GM12878 (cell line): ENCODE measurements around the gene RPGRIP1L. TPM values are rescaled to one million over a fixed set of nuclear protein-coding genes. Genes with fewer than 3 reads are reported as not detected.

Experiments
- ATAC-seq: fragments of 200-7000 bp; cut with Tn5 transposase; 3 replicates; pipeline ENCODE4 v1.9.1; 2020; ENCODE audit warnings: mild to moderate bottlenecking, moderate library complexity
- BruUV-seq: library from RNA; stranded (reverse); fragments of 400-500 nt; replicated peaks from 2 replicates; lab custom pipeline; 2021; lab: Mats Ljungman, UMichigan
- CTCF ChIA-PET: fragments of 300-600 bp; sonication (Branson Sonifier 250); formaldehyde crosslinking; extraction: SDS; loops from one replicate; lab custom pipeline; 2021; ENCODE audit warnings: inconsistent platforms; lab: Yijun Ruan, JAX
- POLR2A ChIA-PET: fragments of 350-600 bp; formaldehyde crosslinking; extraction: SDS; loops from one replicate; lab custom pipeline; 2021; ENCODE audit warnings: inconsistent platforms; lab: Charles Lee
- RAD21 ChIA-PET: fragments of 300-600 bp; sonication (Branson Sonifier 250); formaldehyde crosslinking; loops from one replicate; lab custom pipeline; 2023; ENCODE audit warnings: antibody characterized with exemption; ENCODE audit not compliant: unreplicated experiment; lab: Charles Lee
- SMC1A ChIA-PET: fragments of 300-600 bp; sonication (Branson Sonifier 250); formaldehyde crosslinking; loops from one replicate; lab custom pipeline; 2023; ENCODE audit not compliant: unreplicated experiment, uncharacterized antibody; lab: Charles Lee
- DNase-seq: peaks from one replicate; pipeline ENCODE4 v3.0.0-alpha.2; 2011; ENCODE audit warnings: low read depth, low spot score
- FAIRE-seq: peaks from 3 replicates; lab custom pipeline; 2011; peaks lifted over from hg19 to GRCh38; lab: Jason Lieb, UNC
- H2AFZ ChIP-seq: 2 replicates; pipeline ENCODE4 v1.6.0; 2011; ENCODE audit warnings: low read depth, low read length, control low read depth; ENCODE audit not compliant: control insufficient read depth
- H3K27ac ChIP-seq: 2 replicates; pipeline ENCODE4 v1.5.1; 2011; ENCODE audit warnings: control low read depth; ENCODE audit not compliant: control insufficient read depth, insufficient read depth
- H3K27me3 ChIP-seq, 2 experiments: replicated peaks in 1 of 2; 2 replicates each; pipeline versions ENCODE4 v1.6.0 to v1.6.1; 2011; ENCODE audit warnings: low read length in 1 of 2; ENCODE audit not compliant: control insufficient read depth in 2 of 2, insufficient read depth in 2 of 2
- H3K36me3 ChIP-seq, 2 experiments: 2 replicates each; pipeline ENCODE4 v1.5.1; 2011; ENCODE audit warnings: low read length in 1 of 2; ENCODE audit not compliant: control insufficient read depth in 2 of 2, insufficient read depth in 2 of 2
- H3K4me1 ChIP-seq: 2 replicates; pipeline ENCODE4 v1.6.1; 2011; ENCODE audit warnings: mild to moderate bottlenecking, low read length, moderate library complexity, mixed read lengths; ENCODE audit not compliant: control insufficient read depth, insufficient read depth
- H3K4me2 ChIP-seq: 2 replicates; pipeline ENCODE4 v1.6.0; 2011; ENCODE audit warnings: control low read depth; ENCODE audit not compliant: control insufficient read depth, insufficient read depth
- H3K4me3 ChIP-seq: fragments of 200-600 bp; sonication (generic); 2 replicates; pipeline ENCODE4 v1.5.1; 2016
- H3K79me2 ChIP-seq: 2 replicates; pipeline ENCODE4 v1.6.0; 2011; ENCODE audit warnings: low read length; ENCODE audit not compliant: control insufficient read depth, insufficient read depth
- H3K9ac ChIP-seq: 2 replicates; pipeline ENCODE4 v1.8.0; 2011; ENCODE audit warnings: low read length, control low read depth, mixed read lengths; ENCODE audit not compliant: control insufficient read depth, insufficient read depth
- H3K9me3 ChIP-seq: replicated peaks from 3 replicates; pipeline ENCODE4 v1.5.1; 2011; ENCODE audit warnings: mild to moderate bottlenecking, low read length; ENCODE audit not compliant: control insufficient read depth, insufficient read depth
- H4K20me1 ChIP-seq: 2 replicates; pipeline ENCODE4 v1.6.0; 2011; ENCODE audit not compliant: control insufficient read depth, insufficient read depth
- EGR1 ChIP-seq, 2 experiments: IDR thresholded peaks; 1 replicate in 1 of 2; 2 replicates in 1 of 2; pipeline ENCODE4 v1.6.1; 2011 to 2012; ENCODE audit warnings: low read depth in 2 of 2, low read length in 2 of 2, borderline replicate concordance in 1 of 2, mild to moderate bottlenecking in 1 of 2, moderate library complexity in 1 of 2
- HDAC6 ChIP-seq: fragments of 200-600 bp; sonication (generic); IDR thresholded peaks from one replicate; pipeline ENCODE4 v1.8.0; 2017; ENCODE audit warnings: antibody characterized with exemption; ENCODE audit not compliant: unreplicated experiment
- MEF2A ChIP-seq: IDR thresholded peaks from 2 replicates; pipeline ENCODE4 v1.6.1; 2011; ENCODE audit warnings: low read depth, mild to moderate bottlenecking, low read length, moderate library complexity; ENCODE audit not compliant: insufficient read depth
- NKRF ChIP-seq: fragments of 450-650 bp; conservative IDR thresholded peaks from 2 replicates; pipeline ENCODE4 v1.6.1; 2017; ENCODE audit warnings: mild to moderate bottlenecking, moderate library complexity
- RCOR1 ChIP-seq: conservative IDR thresholded peaks from 2 replicates; pipeline ENCODE4 v1.6.1; 2012; ENCODE audit warnings: low read depth, low read length, improper control_type of control experiment
- SUPT20H ChIP-seq: IDR thresholded peaks from 2 replicates; pipeline ENCODE4 v1.6.1; 2011; ENCODE audit warnings: low read depth, mild to moderate bottlenecking, low read length, moderate library complexity, borderline replicate concordance; ENCODE audit not compliant: control insufficient read depth
- WGBS: methylation state at CpG from one replicate; pipeline ENCODE4 v1.1.6; 2016; ENCODE audit warnings: low lambda C conversion rate; ENCODE audit not compliant: insufficient replicate concordance, insufficient coverage; ENCODE audit errors: missing lambda C conversion rate; 5-methylcytosine and 5-hydroxymethylcytosine counted together
- in situ Hi-C: fragments of 300-500 bp; cut with MboI; formaldehyde crosslinking; loops from 9 replicates; pipeline ENCODE4 v1.14.3; 2018; ENCODE audit warnings: mixed read lengths
- intact Hi-C: fragments of 100-400 bp; cut with micrococcal nuclease; formaldehyde crosslinking; loops from one replicate; pipeline ENCODE4 v1.14.2; 2022; ENCODE audit not compliant: unreplicated experiment
- polyA plus RNA-seq, 11 experiments: library from polyadenylated mRNA; depleted of rRNA in 4 of 11; unstranded in 6 of 11; stranded (reverse) in 5 of 11; fragments of >200 nt; fragmentation: Nextera tagmentation in 4 of 11; fragmentation: Illumina TruSeq in 1 of 11; extraction: Ambion mirVana in 4 of 11; extraction: Trizol in 1 of 11; gene quantifications; 1 replicate in 1 of 11; 2 replicates in 10 of 11; pipeline versions ENCODE4 v1.2.1 to v1.2.3, GENCODE V29; 2011 to 2016; ENCODE audit warnings: inconsistent platforms in 2 of 11, missing spikeins in 2 of 11, low read depth in 1 of 11
- total RNA-seq, 4 experiments: library from RNA; depleted of rRNA in 3 of 4; stranded (reverse); fragments of >200 nt in 3 of 4; fragmentation: Illumina TruSeq in 1 of 4; extraction: Trizol in 1 of 4; gene quantifications; 2 replicates each; pipeline versions ENCODE4 v1.2.1 to v1.2.3, GENCODE V29; 2013 to 2021

The RPGRIP1L gene
- total and polyA plus RNA-seq, 10 of the 15 experiments (the other 5 are each of a cell fraction or from before 2014, with no cell fraction given), result 3.5 to 9.6 (median 4.4) TPM

- POLR2A ChIA-PET, result no interaction called here
- Histone ChIP-seq H3K4me2 (no peak overlapping the region), H3K79me2 (no peaks in the 10 kb centered on the region), H4K20me1 (no peaks in the 10 kb centered on the region; the same call in 1 of the 2 replicates), H2AFZ (no peak overlapping the region), H3K9me3 (no peaks in the 10 kb centered on the region), H3K27me3 (no peaks in the 10 kb centered on the region), H3K4me3 (no peak overlapping the region), H3K36me3 (no peaks in the 10 kb centered on the region), H3K4me1 (no peaks in the 10 kb centered on the region), H3K9ac (no peak overlapping the region), H3K27ac (no peak overlapping the region)
- CTCF ChIA-PET, result no interaction called here
- SMC1A ChIA-PET, result no interaction called here
- no TSS peak for BruUV-seq
- ATAC-seq, result no peak
- RAD21 ChIA-PET, result no interaction called here
- in situ Hi-C loops, result no loop called here
- DNase-seq, result no peak
- intact Hi-C loops, result no loop called here
- no peak for FAIRE-seq
- 98% methylated on average over 5 of the region's 5 CpGs for WGBS
- TF ChIP-seq NKRF, result no peak
Observed at GRCh38 chr16:53737552-53737951, 33.9 kb upstream of the RPGRIP1L start.

GRCh38 chr16:53736297-53736696, 32.6 kb upstream of the RPGRIP1L start:
- Histone ChIP-seq H3K27ac (no peak overlapping the region), H3K79me2 (no peaks in the 10 kb centered on the region), H3K27me3 (no peaks in the 10 kb centered on the region), H3K4me1 (no peaks in the 10 kb centered on the region), H3K4me3 (no peak overlapping the region), H2AFZ (no peak overlapping the region), H3K4me2 (no peak overlapping the region), H3K9ac (no peak overlapping the region), H3K36me3 (no peaks in the 10 kb centered on the region), H4K20me1 (no peaks in the 10 kb centered on the region; the same call in 1 of the 2 replicates), H3K9me3 (no peaks in the 10 kb centered on the region)
- intact Hi-C loops (no loop called here), in situ Hi-C loops (no loop called here)
- FAIRE-seq (no peak), ATAC-seq (no peak), DNase-seq (no peak)
- 65% methylated on average over 3 of the region's 3 CpGs for WGBS
- no TSS peak for BruUV-seq
- ChIA-PET RAD21 (no interaction called here), POLR2A (no interaction called here), CTCF (interaction anchor here (2.5 kb wide), 1 partner anchor 7 kb away, joined by 13 read pairs; no protein-coding TSS in a partner anchor), SMC1A (interaction anchor here (1.4 to 2.0 kb wide), 2 partner anchors 9 to 20 kb away, joined by 3 to 4 read pairs; no protein-coding TSS in a partner anchor)
- TF ChIP-seq MEF2A (no peak), EGR1 (IDR thresholded peaks at IDR 0.05; ENCODE audit: borderline replicate concordance in 1 of 2, low read depth in 2 of 2, low read length in 2 of 2) (no peak), HDAC6 (no peak), SUPT20H (no peak), RCOR1 (no peak)
